Measurements from ENCODE around the gene H2BK1.

H2BK1 gene

GRCh38 chr7:151233804-151234203, 23.5 kb upstream of the H2BK1 start:
- TF ChIP-seq CTCF (conservative IDR thresholded peaks at IDR 0.05; ENCODE audit: low read depth) = no peak
- CTCF ChIA-PET = no interaction called here
- no peak for DNase-seq (ENCODE audit: low spot score)
- peak overlapping the region; percentile 76 for H3K27ac ChIP-seq
- POLR2A ChIA-PET (ENCODE audit: low non-redundant PET) = no interaction called here

- CTCF ChIA-PET = no interaction called here
- POLR2A ChIA-PET (ENCODE audit: low non-redundant PET) = no interaction called here
- no peak for TF ChIP-seq CTCF (conservative IDR thresholded peaks at IDR 0.05; ENCODE audit: low read depth)
- peak overlapping the region; percentile 76 for H3K27ac ChIP-seq
- peak; percentile 67 for DNase-seq (ENCODE audit: low spot score)
Measured at GRCh38 chr7:151232917-151233701, 22.8 kb upstream of the H2BK1 start.

- DNase-seq (ENCODE audit: low spot score) = peak; percentile 90
- ChIA-PET CTCF (no interaction called here), POLR2A (ENCODE audit: low non-redundant PET) (no interaction called here)
- no peak for TF ChIP-seq CTCF (conservative IDR thresholded peaks at IDR 0.05; ENCODE audit: low read depth)
- peak within 1 kb of the TSS; percentile 76 for H3K27ac ChIP-seq
Measured at GRCh38 chr7:151232091-151232916, 22.0 kb upstream of the H2BK1 start, which contains the start of gene CHPF2. Gene CHPF2, plus strand, starts transcription at chr7:151232483. Its CDS starts 1,529 bp downstream, at chr7:151234012.

GRCh38 chr7:151231080-151231479, 20.8 kb upstream of the H2BK1 start:
- POLR2A ChIA-PET (ENCODE audit: low non-redundant PET) = no interaction called here
- DNase-seq (ENCODE audit: low spot score) = no peak
- no peak overlapping the region for H3K27ac ChIP-seq
- no peak for TF ChIP-seq CTCF (conservative IDR thresholded peaks at IDR 0.05; ENCODE audit: low read depth)
- CTCF ChIA-PET = no interaction called here

GRCh38 chr7:151229249-151229648, 19.0 kb upstream of the H2BK1 start:
- H3K27ac ChIP-seq = no peak overlapping the region
- ChIA-PET CTCF (no interaction called here), POLR2A (ENCODE audit: low non-redundant PET) (no interaction called here)
- TF ChIP-seq CTCF (conservative IDR thresholded peaks at IDR 0.05; ENCODE audit: low read depth) = no peak
- no peak for DNase-seq (ENCODE audit: low spot score)

GRCh38 chr7:151228024-151228866, 18.0 kb upstream of the H2BK1 start:
- no peak for TF ChIP-seq CTCF (conservative IDR thresholded peaks at IDR 0.05; ENCODE audit: low read depth)
- ChIA-PET POLR2A (ENCODE audit: low non-redundant PET) (no interaction called here), CTCF (interaction anchor here (0.9 kb wide), 1 partner anchor 16 kb away, joined by 3 read pairs; no protein-coding TSS in a partner anchor)
- no peak for DNase-seq (ENCODE audit: low spot score)
- H3K27ac ChIP-seq = peak overlapping the region; percentile 90

Measured in RWPE1 (cell line).